Measurements from ENCODE around the gene PRPF19. TPM values are rescaled to one million over a fixed set of nuclear protein-coding genes. Genes with fewer than 3 reads are reported as not detected.

Gene PRPF19
- total RNA-seq, 1 donor from 2014 or later, result 61.9 TPM

DNA sequence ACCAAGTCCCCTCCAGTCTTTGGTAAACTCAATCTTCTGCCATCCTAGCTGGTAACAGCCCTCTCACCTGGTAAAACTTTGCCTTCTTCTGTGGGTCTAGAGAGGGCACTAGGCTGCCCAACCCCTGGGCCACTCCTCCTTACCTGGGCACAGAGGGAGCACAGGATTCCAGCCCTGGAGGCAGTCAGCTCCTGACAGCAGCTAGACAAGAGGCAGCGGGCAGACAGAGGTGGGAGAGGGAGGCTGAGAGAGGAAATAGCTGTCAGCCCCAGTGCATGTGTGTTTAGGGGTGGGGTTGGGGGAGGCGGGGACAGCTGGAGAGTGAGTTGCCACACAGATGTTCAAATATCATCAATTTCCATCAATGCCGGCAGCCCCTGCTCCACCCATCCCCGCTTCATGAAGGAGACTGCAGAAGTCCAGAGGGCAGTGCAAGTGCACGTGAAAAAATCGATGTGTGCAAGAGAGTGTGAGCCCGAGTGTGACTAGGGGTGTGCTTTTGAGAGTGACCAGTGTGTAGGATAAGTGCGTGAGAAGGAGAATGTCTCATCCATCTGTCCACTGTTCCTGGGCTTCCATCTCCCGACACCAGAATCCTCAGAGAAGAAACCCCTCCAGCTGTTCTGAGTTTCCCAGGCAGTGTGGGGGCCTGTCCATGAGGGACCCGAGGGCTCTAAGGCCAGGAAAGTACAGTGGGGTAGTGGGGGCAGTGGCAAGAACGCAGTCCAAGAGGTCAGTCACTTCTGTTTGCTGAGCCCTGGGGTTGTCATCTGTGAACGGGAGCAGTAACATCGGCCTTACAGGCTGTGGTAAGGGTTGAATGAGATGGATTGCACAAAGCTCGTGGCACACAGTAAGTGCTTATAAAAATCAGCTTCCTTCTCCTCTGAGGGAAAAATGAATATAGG is 50.4 kb downstream of the PRPF19 start, which contains the start of gene PTGDR2:
Gene PTGDR2, minus strand, starts transcription at position 225 of the 908 bp plus-strand sequence. CDS start 2,228 bp downstream, outside the sequence.
- Mint-ChIP-seq H3K27ac (ENCODE audit: unreplicated experiment) (no peak within 1 kb of the TSS), H3K36me3 (ENCODE audit: low read depth, unreplicated experiment) (peaks cover 9% of the 10 kb centered on the region), H3K4me1 (ENCODE audit: low read depth, unreplicated experiment) (peaks cover 4% of the 10 kb centered on the region), H3K9me3 (ENCODE audit: unreplicated experiment) (no peaks in the 10 kb centered on the region), H3K27me3 (ENCODE audit: low read depth, unreplicated experiment) (peaks cover 4% of the 10 kb centered on the region), H3K4me3 (ENCODE audit: unreplicated experiment) (no peak within 1 kb of the TSS)
- no peaks in the 10 kb centered on the region for H3K79me2 ChIP-seq (ENCODE audit: insufficient read depth, low read length)
- no peaks in the 10 kb centered on the region for H3K27me3 ChIP-seq (ENCODE audit: insufficient read depth, low read length)
- peaks cover 6% of the 10 kb centered on the region for H3K4me1 ChIP-seq (ENCODE audit: insufficient read depth, low read length)
- no peaks in the 10 kb centered on the region for H4K20me1 ChIP-seq (ENCODE audit: insufficient read depth, low read length)
- H2AFZ ChIP-seq (ENCODE audit: low read depth, low read length), result no peak within 1 kb of the TSS
- TF ChIP-seq CTCF (IDR thresholded peaks at IDR 0.05; ENCODE audit: insufficient read depth, low read depth, low read length) (no peak), EZH2 (IDR thresholded peaks at IDR 0.05; ENCODE audit: insufficient read depth, low read length) (no peak)
- FAIRE-seq, result no peak
- DNase-seq (ENCODE audit: low read depth), result no peak
- no peaks in the 10 kb centered on the region for H3K9me3 ChIP-seq (ENCODE audit: insufficient read depth, low read depth, low read length)
- no peak within 1 kb of the TSS for H3K27ac ChIP-seq (ENCODE audit: low read depth, low read length)
- H3K4me2 ChIP-seq (ENCODE audit: low read length), result no peak within 1 kb of the TSS
- H3K9ac ChIP-seq (ENCODE audit: low read length), result no peak within 1 kb of the TSS
- H3K36me3 ChIP-seq (ENCODE audit: insufficient read depth, low read length), result peaks cover 3% of the 10 kb centered on the region
- H3K4me3 ChIP-seq (ENCODE audit: insufficient read depth, low read depth, low read length), result no peak within 1 kb of the TSS

DNA sequence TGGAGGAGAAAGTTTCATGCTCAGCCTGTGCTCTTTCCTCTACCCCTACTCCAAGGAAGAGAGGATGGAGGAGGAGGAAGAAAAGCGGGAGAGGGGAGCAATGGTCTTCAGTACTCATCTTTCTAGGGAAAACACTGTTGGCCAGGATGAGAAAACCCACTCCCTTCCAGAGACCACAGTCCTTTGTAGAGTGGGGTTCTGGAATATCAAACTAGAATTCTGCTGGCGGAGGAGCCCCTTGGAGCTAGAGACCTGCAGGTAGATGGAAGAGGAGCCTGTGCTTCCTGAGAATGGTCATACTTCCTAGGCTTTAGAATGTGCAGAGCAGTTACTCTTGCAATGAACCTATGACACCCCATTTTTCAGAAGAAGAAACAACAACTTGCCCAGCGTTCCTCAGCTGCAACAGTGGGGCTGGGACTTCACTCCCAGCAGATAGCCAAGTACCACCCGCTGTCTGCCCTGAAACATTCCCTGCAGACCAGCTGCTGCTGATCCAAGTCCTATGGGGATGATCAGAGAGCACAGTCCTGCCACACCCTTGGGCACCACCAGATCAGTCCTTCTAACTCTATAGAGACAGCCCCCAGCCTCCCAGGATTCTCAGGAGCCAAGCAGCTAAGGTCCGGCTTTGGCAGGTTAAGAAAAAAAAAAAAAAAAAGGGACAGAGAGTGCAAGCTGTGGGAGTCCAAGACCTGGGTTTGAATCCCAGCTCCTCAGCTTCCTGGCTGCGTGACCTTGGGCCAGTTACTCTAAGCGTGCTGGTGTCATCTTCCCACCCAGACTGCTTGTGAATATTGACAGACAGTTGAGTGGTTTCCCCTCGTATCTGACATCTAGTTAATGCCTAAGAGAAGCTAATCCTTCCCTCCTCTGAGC is 51.3 kb downstream of the PRPF19 start:
- H3K9me3 Mint-ChIP-seq (ENCODE audit: unreplicated experiment), result no peaks in the 10 kb centered on the region
- TF ChIP-seq CTCF (IDR thresholded peaks at IDR 0.05; ENCODE audit: insufficient read depth, low read depth, low read length), result no peak
- Histone ChIP-seq H2AFZ (ENCODE audit: low read depth, low read length) (no peak overlapping the region), H4K20me1 (ENCODE audit: insufficient read depth, low read length) (no peaks in the 10 kb centered on the region), H3K4me1 (ENCODE audit: insufficient read depth, low read length) (peaks cover 6% of the 10 kb centered on the region), H3K79me2 (ENCODE audit: insufficient read depth, low read length) (no peaks in the 10 kb centered on the region), H3K9me3 (ENCODE audit: insufficient read depth, low read depth, low read length) (no peaks in the 10 kb centered on the region), H3K4me2 (ENCODE audit: low read length) (no peak overlapping the region), H3K4me3 (ENCODE audit: insufficient read depth, low read depth, low read length) (no peak overlapping the region), H3K27ac (ENCODE audit: low read depth, low read length) (no peak overlapping the region), H3K36me3 (ENCODE audit: insufficient read depth, low read length) (peaks cover 3% of the 10 kb centered on the region), H3K27me3 (ENCODE audit: insufficient read depth, low read length) (no peaks in the 10 kb centered on the region), H3K9ac (ENCODE audit: low read length) (no peak overlapping the region)
- H3K27me3 Mint-ChIP-seq (ENCODE audit: low read depth, unreplicated experiment), result peaks cover 4% of the 10 kb centered on the region
- H3K36me3 Mint-ChIP-seq (ENCODE audit: low read depth, unreplicated experiment), result peaks cover 14% of the 10 kb centered on the region
- peaks cover 4% of the 10 kb centered on the region for H3K4me1 Mint-ChIP-seq (ENCODE audit: low read depth, unreplicated experiment)
- FAIRE-seq, result no peak
- DNase-seq (ENCODE audit: low read depth), result no peak
- no peak overlapping the region for H3K4me3 Mint-ChIP-seq (ENCODE audit: unreplicated experiment)
- H3K27ac Mint-ChIP-seq (ENCODE audit: unreplicated experiment), result no peak overlapping the region

Measured in astrocyte (in vitro differentiated cells and primary cell).